GM23248 (cell line): ENCODE measurements around the gene GABBR2.
"Not testable (repeated sequence)": the region's sequence is repeated elsewhere in the genome, so short reads cannot be mapped to it uniquely, and the experiment has no call there.

Experiments
- EZH2 ChIP-seq: fragments of 200-600 bp; sonication (generic); IDR thresholded peaks from 2 replicates; pipeline ENCODE4 v1.6.1; 2018; ENCODE audit warnings: antibody characterized with exemption, mild to moderate bottlenecking; ENCODE audit not compliant: insufficient read depth, poor library complexity, severe bottlenecking
- EZH2phosphoT487 ChIP-seq: fragments of 200-600 bp; sonication (generic); IDR thresholded peaks from 2 replicates; pipeline ENCODE4 v1.6.1; 2018; ENCODE audit warnings: antibody characterized with exemption, moderate library complexity, mild to moderate bottlenecking, low read depth; ENCODE audit not compliant: insufficient read depth

DNA sequence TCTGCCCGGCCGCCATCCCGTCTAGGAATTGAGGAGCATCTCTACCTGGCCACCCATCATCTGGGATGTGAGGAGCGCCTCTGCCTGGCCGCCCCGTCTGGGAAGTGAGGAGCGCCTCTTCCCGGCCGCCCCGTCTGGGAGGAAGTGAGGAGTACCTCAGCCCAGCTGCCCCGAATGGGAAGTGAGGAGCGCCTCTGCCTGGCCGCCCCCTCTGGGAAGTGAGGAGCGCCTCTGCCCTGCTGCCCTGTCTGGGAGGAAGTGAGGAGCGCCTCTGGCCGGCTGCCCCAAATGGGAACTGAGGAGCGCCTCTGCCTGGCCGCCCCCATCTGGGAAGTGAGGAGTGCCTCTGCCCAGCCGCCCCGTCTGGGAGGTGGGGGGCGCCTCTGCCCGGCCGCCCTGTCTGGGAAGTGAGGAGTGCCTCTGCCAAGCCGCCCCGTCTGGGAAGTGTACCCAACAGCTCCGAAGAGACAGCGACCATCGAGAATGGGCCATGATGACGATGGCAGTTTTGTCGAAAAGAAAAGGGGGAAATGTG is 244.5 kb downstream of the GABBR2 start:
- TF ChIP-seq EZH2, EZH2phosphoT487: not testable (repeated sequence)
